Erythroblast (primary cell): ENCODE results near the gene TOLLIP.

Experiments used
- GATA1 ChIP-seq: IDR thresholded peaks from 2 replicates; pipeline ENCODE4 v1.6.1; 2011; ENCODE audit warnings: low read depth, mild to moderate bottlenecking, control low read depth, low read length, moderate library complexity
- POLR2A ChIP-seq: IDR thresholded peaks from 2 replicates; pipeline ENCODE4 v1.6.1; 2011; ENCODE audit warnings: mild to moderate bottlenecking, low read length

- TF ChIP-seq POLR2A (no peak), GATA1 (no peak)
Observed at GRCh38 chr11:1251236-1251770, 58.1 kb downstream of the TOLLIP start.
